Progenitor cell of endocrine pancreas (in vitro differentiated cells): ENCODE data around the gene POU5F1. TPM values are rescaled to one million over a fixed set of nuclear protein-coding genes. Genes with fewer than 3 reads are reported as not detected.
A peak's percentile ranks its signal among the peaks of the same experiment; 100 is the strongest.
"Not testable (repeated sequence)": the region's sequence is repeated elsewhere in the genome, so short reads cannot be mapped to it uniquely, and the experiment has no call there.

Experiments
- DNase-seq: peaks from one replicate; pipeline ENCODE4 v3.0.0; 2021; ENCODE audit warnings: low spot score; ENCODE audit not compliant: unreplicated experiment
- H3K27ac Mint-ChIP-seq: 2 replicates; pipeline ENCODE4 v1.8.0; 2021; ENCODE audit warnings: mild to moderate bottlenecking, moderate library complexity, mixed read lengths
- H3K27me3 Mint-ChIP-seq: 2 replicates; pipeline ENCODE4 v1.8.0; 2021; ENCODE audit warnings: mixed read lengths
- H3K36me3 Mint-ChIP-seq: 2 replicates; pipeline ENCODE4 v1.8.0; 2022; ENCODE audit warnings: mixed read lengths; ENCODE audit not compliant: insufficient read depth
- H3K4me1 Mint-ChIP-seq: 2 replicates; pipeline ENCODE4 v1.8.0; 2021; ENCODE audit warnings: low read depth, mixed read lengths
- H3K4me3 Mint-ChIP-seq: 2 replicates; pipeline ENCODE4 v1.8.0; 2021; ENCODE audit warnings: low read depth, mild to moderate bottlenecking, moderate library complexity, mixed read lengths
- H3K9me3 Mint-ChIP-seq: 2 replicates; pipeline ENCODE4 v1.8.0; 2021; ENCODE audit warnings: low read depth, mixed read lengths
- total RNA-seq: library from RNA; stranded (reverse); gene quantifications from 2 replicates; pipeline ENCODE4 v1.2.1, GENCODE V29; 2021
- TF ChIP-seq, protein P1 (sequence below): fragments of 200-600 bp; sonication (generic); IDR thresholded peaks from one replicate; pipeline ENCODE4 v1.5.0; 2021; ENCODE audit warnings: antibody characterized with exemption, mild to moderate bottlenecking; ENCODE audit not compliant: unreplicated experiment

POU5F1 gene
- total RNA-seq, 1 donor from 2014 or later: 1.6 TPM

DNA sequence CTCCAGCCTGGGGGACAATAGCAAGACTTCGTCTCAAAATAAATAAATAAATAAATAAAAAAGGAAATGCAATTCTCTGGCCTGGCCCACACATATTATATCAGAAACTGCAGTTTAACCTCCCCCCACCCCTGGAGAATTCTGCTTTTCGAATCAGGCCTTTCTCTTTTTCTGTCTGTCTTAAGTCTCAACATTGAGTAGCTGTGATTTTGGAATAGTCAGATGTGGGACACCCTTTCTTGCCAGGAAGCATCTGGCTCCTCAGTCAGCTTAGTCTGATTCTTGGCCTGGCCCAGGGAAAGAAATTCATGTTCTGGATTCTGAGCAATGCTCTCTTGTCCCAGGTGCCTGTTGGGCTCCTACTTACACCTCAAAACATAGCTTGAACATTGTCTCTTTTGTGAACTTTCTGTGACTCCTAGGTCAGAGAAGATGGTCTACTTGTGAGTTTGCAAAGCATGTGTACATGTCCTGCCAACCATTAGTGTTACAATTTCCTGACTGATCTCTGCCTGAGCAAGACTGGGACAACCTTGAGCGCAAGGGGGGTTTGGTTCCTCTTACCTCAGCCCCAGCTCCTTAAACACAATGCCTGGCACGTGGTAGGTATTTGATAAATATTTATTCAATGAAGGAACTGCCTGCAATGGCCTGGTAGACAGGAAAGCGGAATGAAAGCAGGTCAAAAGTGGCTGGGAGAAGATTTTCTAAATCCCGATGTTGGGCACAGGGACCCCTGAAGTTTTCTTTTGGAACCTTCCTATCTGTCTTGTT lies 23.8 kb upstream of the POU5F1 start:
- H3K27me3 Mint-ChIP-seq: no peaks in the 10 kb centered on the region
- H3K4me3 Mint-ChIP-seq: no peak overlapping the region
- H3K9me3 Mint-ChIP-seq: peaks cover 3% of the 10 kb centered on the region
- H3K4me1 Mint-ChIP-seq: peaks cover 3% of the 10 kb centered on the region
- no peak for DNase-seq
- TF ChIP-seq, protein P1, sequence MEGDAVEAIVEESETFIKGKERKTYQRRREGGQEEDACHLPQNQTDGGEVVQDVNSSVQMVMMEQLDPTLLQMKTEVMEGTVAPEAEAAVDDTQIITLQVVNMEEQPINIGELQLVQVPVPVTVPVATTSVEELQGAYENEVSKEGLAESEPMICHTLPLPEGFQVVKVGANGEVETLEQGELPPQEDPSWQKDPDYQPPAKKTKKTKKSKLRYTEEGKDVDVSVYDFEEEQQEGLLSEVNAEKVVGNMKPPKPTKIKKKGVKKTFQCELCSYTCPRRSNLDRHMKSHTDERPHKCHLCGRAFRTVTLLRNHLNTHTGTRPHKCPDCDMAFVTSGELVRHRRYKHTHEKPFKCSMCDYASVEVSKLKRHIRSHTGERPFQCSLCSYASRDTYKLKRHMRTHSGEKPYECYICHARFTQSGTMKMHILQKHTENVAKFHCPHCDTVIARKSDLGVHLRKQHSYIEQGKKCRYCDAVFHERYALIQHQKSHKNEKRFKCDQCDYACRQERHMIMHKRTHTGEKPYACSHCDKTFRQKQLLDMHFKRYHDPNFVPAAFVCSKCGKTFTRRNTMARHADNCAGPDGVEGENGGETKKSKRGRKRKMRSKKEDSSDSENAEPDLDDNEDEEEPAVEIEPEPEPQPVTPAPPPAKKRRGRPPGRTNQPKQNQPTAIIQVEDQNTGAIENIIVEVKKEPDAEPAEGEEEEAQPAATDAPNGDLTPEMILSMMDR: no peak
- H3K36me3 Mint-ChIP-seq: peaks cover 2% of the 10 kb centered on the region
- peak overlapping the region; percentile 9 for H3K27ac Mint-ChIP-seq

DNA sequence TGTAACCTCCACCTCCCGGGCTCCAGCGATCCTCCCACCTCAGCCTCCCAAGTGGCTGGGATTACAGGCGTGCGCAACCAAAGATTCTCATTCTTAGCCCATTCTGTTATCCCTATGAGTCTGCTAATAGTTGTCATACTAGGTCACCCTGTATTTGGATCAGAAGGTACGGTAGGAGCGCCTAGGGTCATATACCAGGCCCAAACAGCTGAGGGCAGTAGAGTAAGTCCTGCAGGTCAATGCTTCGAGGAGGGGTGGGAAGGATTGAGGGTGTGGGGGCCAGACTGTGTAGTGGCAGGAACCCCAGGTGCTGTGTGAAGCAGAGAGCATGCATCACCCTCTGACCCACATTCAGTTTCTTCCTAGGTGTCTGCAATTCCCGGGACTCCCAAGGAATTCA lies 22.7 kb upstream of the POU5F1 start:
- Mint-ChIP-seq H3K27ac (no peak overlapping the region), H3K4me1 (peaks cover 3% of the 10 kb centered on the region), H3K4me3 (no peak overlapping the region), H3K9me3 (peaks cover 3% of the 10 kb centered on the region), H3K36me3 (peaks cover 2% of the 10 kb centered on the region), H3K27me3 (no peaks in the 10 kb centered on the region)
- DNase-seq: no peak
- TF ChIP-seq, protein P1: no peak

DNA sequence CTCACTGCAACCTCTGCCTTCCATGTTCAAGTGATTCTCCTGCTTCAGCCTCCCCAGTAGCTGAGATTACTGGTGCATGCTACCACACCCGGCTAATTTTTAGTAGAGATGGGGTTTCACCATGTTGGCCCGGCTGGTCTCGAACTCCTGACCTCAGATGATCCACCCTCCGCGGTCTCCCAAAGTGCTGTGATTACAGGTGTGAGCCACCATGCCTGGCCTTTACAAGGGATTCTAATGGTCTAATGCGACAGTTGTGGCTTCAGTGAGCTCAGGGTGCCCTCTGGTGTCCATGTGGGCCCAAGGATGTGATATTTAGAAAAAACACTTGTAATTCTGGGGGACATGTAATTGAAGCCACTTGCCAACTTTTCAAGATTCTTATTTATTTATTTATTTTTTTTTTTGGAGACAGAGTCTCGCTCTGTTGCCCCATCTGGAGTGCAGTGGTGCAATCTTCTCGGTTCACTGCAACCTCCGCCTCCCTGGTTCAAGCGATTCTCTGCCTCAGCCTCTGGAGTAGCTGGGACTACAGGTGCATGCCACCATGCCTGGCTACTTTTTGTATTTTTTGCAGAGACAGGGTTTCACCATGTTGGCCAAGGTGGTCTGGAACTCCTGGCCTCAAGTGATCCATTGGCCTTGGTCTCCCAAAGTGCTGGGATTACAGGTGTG lies 22.1 kb upstream of the POU5F1 start:
- TF ChIP-seq, protein P1: peak; percentile 65
- peak; percentile 26 for DNase-seq
- not testable (repeated sequence) for H3K4me3 Mint-ChIP-seq, H3K4me1 Mint-ChIP-seq, H3K9me3 Mint-ChIP-seq, H3K36me3 Mint-ChIP-seq, H3K27me3 Mint-ChIP-seq
- peak overlapping the region; percentile 67 for H3K27ac Mint-ChIP-seq

DNA sequence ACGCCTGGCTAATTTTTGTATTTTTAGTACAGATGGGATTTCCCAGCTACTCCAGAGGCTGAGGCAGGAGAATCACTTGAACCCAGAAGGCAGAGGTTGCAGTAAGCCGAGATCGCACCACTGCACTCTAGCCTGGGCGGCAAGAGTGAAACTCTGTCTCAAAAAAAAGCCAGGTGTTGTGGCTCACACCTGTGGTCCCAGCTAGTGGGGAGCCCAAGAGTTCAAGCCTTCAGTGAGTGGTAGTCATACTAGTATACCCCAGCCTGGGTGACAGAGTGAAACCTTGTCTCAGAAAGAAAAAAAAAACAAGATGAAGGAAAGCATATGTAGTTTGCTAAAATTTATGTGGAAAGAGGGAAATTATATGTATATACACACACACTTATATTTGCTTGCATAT lies 20.0 kb upstream of the POU5F1 start:
- no peak overlapping the region for H3K27ac Mint-ChIP-seq
- TF ChIP-seq, protein P1: no peak
- peaks cover 6% of the 10 kb centered on the region for H3K4me1 Mint-ChIP-seq
- no peaks in the 10 kb centered on the region for H3K27me3 Mint-ChIP-seq
- H3K4me3 Mint-ChIP-seq: no peak overlapping the region
- no peaks in the 10 kb centered on the region for H3K36me3 Mint-ChIP-seq
- DNase-seq: no peak
- no peaks in the 10 kb centered on the region for H3K9me3 Mint-ChIP-seq

DNA sequence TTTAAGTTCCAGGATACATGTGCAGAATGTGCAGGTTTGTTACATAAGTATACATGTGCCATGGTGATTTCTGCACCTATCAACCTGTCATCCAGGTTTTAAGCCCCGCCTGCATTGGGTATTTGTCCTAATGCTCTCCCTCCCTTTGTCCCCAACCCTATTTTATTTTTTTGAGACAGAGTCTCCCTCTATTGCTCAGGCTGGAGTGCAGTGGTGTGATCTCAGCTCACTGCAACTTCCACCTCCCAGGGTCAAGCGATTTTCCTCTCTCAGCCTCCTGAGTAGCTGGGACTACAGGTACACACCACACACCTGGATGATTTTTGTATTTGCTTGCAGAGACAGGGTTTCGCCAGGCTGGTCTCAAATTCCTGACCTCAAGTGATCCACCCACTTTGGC lies 18.7 kb upstream of the POU5F1 start:
- not testable (repeated sequence) for H3K4me3 Mint-ChIP-seq, H3K27me3 Mint-ChIP-seq, H3K27ac Mint-ChIP-seq, DNase-seq, H3K36me3 Mint-ChIP-seq, H3K4me1 Mint-ChIP-seq, H3K9me3 Mint-ChIP-seq
